HCT116 (cell line): ENCODE data around the gene TSPAN3. TPM values are rescaled to one million over a fixed set of nuclear protein-coding genes. Genes with fewer than 3 reads are reported as not detected.

ENCODE experiments used
- ATAC-seq: fragments of 200-7000 bp; cut with Tn5 transposase; 2 replicates; pipeline ENCODE4 v1.9.1; 2020; ENCODE audit warnings: mild to moderate bottlenecking, moderate library complexity
- BruUV-seq: library from RNA; stranded (reverse); fragments of 400-500 nt; replicated peaks from 2 replicates; lab custom pipeline; 2021; lab: Mats Ljungman, UMichigan
- CTCF ChIA-PET: fragments of 300-600 bp; sonication (Branson Sonifier 250); formaldehyde crosslinking; loops from one replicate; lab custom pipeline; 2021; ENCODE audit warnings: antibody characterized with exemption; lab: Charles Lee
- POLR2A ChIA-PET: fragments of 300-600, 350-600 bp; sonication (Branson Sonifier 250); formaldehyde crosslinking; loops from one replicate; lab custom pipeline; 2021; ENCODE audit warnings: antibody characterized with exemption; lab: Charles Lee
- RAD21 ChIA-PET, 2 experiments: fragments of 300-600 bp; sonication (Branson Sonifier 250); formaldehyde crosslinking; loops; one replicate each; lab custom pipeline; 2023; ENCODE audit warnings: low total read pairs in 2 of 2; ENCODE audit not compliant: uncharacterized antibody in 2 of 2, unreplicated experiment in 2 of 2, low non-redundant PET in 1 of 2; lab: Charles Lee
- DNase-seq: peaks from one replicate; pipeline ENCODE4 v3.0.0-alpha.2; 2010; ENCODE audit warnings: low read depth, low spot score
- H2AFZ ChIP-seq: fragments of 200-600 bp; shearing (Covaris generic), sonication (generic); 2 replicates; pipeline ENCODE4 v1.6.1; 2017; ENCODE audit warnings: low read depth, mixed run types, mixed read lengths, antibody characterized with exemption, low read length; ENCODE audit not compliant: poor library complexity, severe bottlenecking
- H3K27ac ChIP-seq: 2 replicates; pipeline ENCODE4 v1.5.1; 2012; ENCODE audit warnings: low read depth, low read length
- H3K27me3 ChIP-seq: fragments of 200-600 bp; sonication (generic); 2 replicates; pipeline ENCODE4 v1.6.1; 2016; ENCODE audit warnings: mixed run types, low read length, mixed read lengths; ENCODE audit not compliant: insufficient read depth
- H3K36me3 ChIP-seq, 2 experiments: fragments of 200-500 bp in 1 of 2; fragments of 200-600 bp in 1 of 2; sonication (Bioruptor generic) in 1 of 2; sonication (generic) in 1 of 2; 2 replicates each; pipeline versions ENCODE4 v1.5.1 to v1.6.1; 2014 to 2016; ENCODE audit warnings: low read length in 2 of 2, inconsistent platforms in 1 of 2, mixed read lengths in 1 of 2, mixed run types in 1 of 2; ENCODE audit not compliant: insufficient read depth in 2 of 2, control insufficient read depth in 1 of 2
- H3K4me1 ChIP-seq, 2 experiments: fragments of 200-600 bp in 1 of 2; sonication (generic) in 1 of 2; 2 replicates each; pipeline versions ENCODE4 v1.5.1 to v1.6.1; 2012 to 2017; ENCODE audit warnings: low read length in 2 of 2, inconsistent platforms in 1 of 2, mild to moderate bottlenecking in 1 of 2, mixed read lengths in 1 of 2, mixed run types in 1 of 2, moderate library complexity in 1 of 2; ENCODE audit not compliant: insufficient read depth in 2 of 2, control insufficient read depth in 1 of 2
- H3K4me2 ChIP-seq: fragments of 200-600 bp; sonication (generic); 2 replicates; pipeline ENCODE4 v1.6.1; 2017; ENCODE audit warnings: mixed run types, low read length, mixed read lengths
- H3K4me3 ChIP-seq, 2 experiments: fragments of 200-600 bp in 1 of 2; sonication (generic) in 1 of 2; replicated peaks in 1 of 2; 2 replicates each; pipeline ENCODE4 v1.5.1; 2011 to 2016; ENCODE audit warnings: low read length in 2 of 2, control low read depth in 1 of 2, low read depth in 1 of 2, mild to moderate bottlenecking in 1 of 2, mixed read lengths in 1 of 2, mixed run types in 1 of 2
- H3K79me2 ChIP-seq: fragments of 200-600 bp; sonication (generic); 2 replicates; pipeline ENCODE4 v1.6.1; 2017; ENCODE audit warnings: mild to moderate bottlenecking, mixed run types, low read length, moderate library complexity, mixed read lengths; ENCODE audit not compliant: insufficient read depth
- H3K9ac ChIP-seq: fragments of 200-600 bp; sonication (generic); 2 replicates; pipeline ENCODE4 v1.6.1; 2016; ENCODE audit warnings: low read length, mixed read lengths
- H3K9me2 ChIP-seq: fragments of 200-600 bp; sonication (generic), shearing (Covaris generic); 2 replicates; pipeline ENCODE4 v1.6.1; 2017; ENCODE audit warnings: mixed run types, mild to moderate bottlenecking, moderate library complexity; ENCODE audit not compliant: insufficient read depth
- H3K9me3 ChIP-seq, 2 experiments: fragments of 200-500 bp in 1 of 2; fragments of 200-600 bp in 1 of 2; sonication (Bioruptor generic) in 1 of 2; sonication (generic) in 1 of 2; 2 replicates each; pipeline ENCODE4 v1.6.1; 2014 to 2017; ENCODE audit warnings: low read length in 2 of 2, mixed read lengths in 2 of 2, inconsistent platforms in 1 of 2, low read depth in 1 of 2, mild to moderate bottlenecking in 1 of 2, mixed run types in 1 of 2, moderate library complexity in 1 of 2; ENCODE audit not compliant: control insufficient read depth in 1 of 2, insufficient read depth in 1 of 2
- H4K20me1 ChIP-seq: fragments of 200-600 bp; sonication (generic), shearing (Covaris generic); 2 replicates; pipeline ENCODE4 v1.6.1; 2017; ENCODE audit warnings: mixed run types, mild to moderate bottlenecking, moderate library complexity; ENCODE audit not compliant: insufficient read depth
- CEBPB ChIP-seq: IDR thresholded peaks from 2 replicates; pipeline ENCODE4 v1.6.1; 2012; ENCODE audit warnings: low read depth
- FOSL1 ChIP-seq: IDR thresholded peaks from 2 replicates; pipeline ENCODE4 v1.6.1; 2012; ENCODE audit warnings: low read depth
- JUND ChIP-seq: IDR thresholded peaks from 2 replicates; pipeline ENCODE4 v1.6.1; 2012
- POLR2AphosphoS5 ChIP-seq: IDR thresholded peaks from 2 replicates; pipeline ENCODE4 v1.6.1; 2011; ENCODE audit warnings: mild to moderate bottlenecking, low read depth, low read length, moderate library complexity
- ZNF274 ChIP-seq: fragments of 200-500 bp; sonication (Bioruptor generic); IDR thresholded peaks from 2 replicates; pipeline ENCODE4 v1.6.1; 2014; ENCODE audit warnings: mild to moderate bottlenecking, low read depth, low read length, inconsistent platforms
- intact Hi-C: fragments of 100-400 bp; cut with micrococcal nuclease; formaldehyde crosslinking; loops from 2 replicates; pipeline ENCODE4 v1.10.0; 2022
- total RNA-seq: library from RNA; stranded (reverse); gene quantifications from one replicate; pipeline ENCODE4 v1.2.1, GENCODE V29; 2021; ENCODE audit not compliant: unreplicated experiment
- TF ChIP-seq, protein P1 (sequence below): IDR thresholded peaks from 2 replicates; pipeline ENCODE4 v1.6.1; 2012

TSPAN3 gene
- total RNA-seq, 1 experiment from 2014 or later = 140 TPM

DNA sequence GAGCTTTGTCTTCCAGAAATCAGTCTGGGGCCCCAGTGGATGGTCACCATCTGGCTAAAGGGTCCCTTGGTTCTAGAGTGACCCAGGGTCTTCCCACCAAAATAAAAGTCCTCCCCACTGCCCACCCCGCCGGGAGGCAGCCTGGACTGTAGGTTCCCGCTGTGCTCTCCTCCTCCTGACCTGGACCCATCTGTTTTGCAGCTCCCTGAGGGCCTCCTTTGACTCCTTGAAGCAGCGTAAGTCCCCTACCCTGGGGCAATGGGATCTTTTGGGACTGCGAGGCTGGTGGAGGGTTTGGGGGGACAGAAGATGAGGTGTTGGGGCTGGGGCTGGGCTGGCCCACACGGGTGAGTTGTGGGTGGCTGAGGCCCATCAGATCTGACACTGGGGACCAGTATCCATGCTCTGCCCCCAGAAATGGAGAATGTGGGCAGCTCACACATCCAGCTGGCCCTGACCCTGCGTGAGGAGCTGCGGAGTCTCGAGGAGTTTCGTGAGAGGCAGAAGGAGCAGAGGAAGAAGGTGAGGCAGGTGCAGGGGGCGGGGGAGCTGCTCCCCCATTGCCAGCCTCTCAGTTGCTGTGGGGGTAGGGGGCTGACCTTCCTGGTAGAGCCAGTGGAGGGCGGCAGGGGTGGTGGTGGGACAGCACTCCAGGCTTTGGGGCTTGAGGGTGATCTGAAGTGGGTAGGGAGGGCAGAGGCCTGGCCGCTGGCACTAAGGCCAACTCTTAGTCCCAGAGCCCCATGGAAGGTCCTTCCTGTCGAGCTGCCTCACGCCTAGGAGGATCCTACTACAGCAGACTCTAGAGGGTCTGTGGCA lies 45.6 kb downstream of the TSPAN3 start:
- no peak for DNase-seq
- Histone ChIP-seq H4K20me1 (no peaks in the 10 kb centered on the region), H3K9ac (no peak overlapping the region), H3K79me2 (no peaks in the 10 kb centered on the region), H2AFZ (no peak overlapping the region), H3K27me3 (no peaks in the 10 kb centered on the region), H3K9me2 (no peaks in the 10 kb centered on the region), H3K4me3 (no peak overlapping the region), H3K9me3 (no peaks in the 10 kb centered on the region), H3K4me2 (no peak overlapping the region), H3K36me3 (no peaks in the 10 kb centered on the region), H3K4me1 (peaks cover 0 to 4% of the 10 kb centered on the region in 2 experiments; a peak in 1 of 4 replicates), H3K27ac (no peak overlapping the region)
- ChIA-PET CTCF (interaction anchor here (1.4 to 3.7 kb wide), 5 partner anchors 9 to 518 kb away, joined by 3 to 21 read pairs (median 8); no protein-coding TSS in a partner anchor), POLR2A (no interaction called here), RAD21 (interaction anchor here in 1 of 2 experiments (0.7 kb wide), 1 partner anchor 9 kb away, joined by 5 read pairs; no protein-coding TSS in a partner anchor)
- BruUV-seq = no TSS peak
- ATAC-seq = no peak
- intact Hi-C loops = loop anchor here (2.0 kb wide), 2 partner anchors 472 to 518 kb away; no protein-coding TSS in a partner anchor
- no peak for TF ChIP-seq JUND
- TF ChIP-seq CEBPB = no peak
- no peak for TF ChIP-seq ZNF274
- TF ChIP-seq FOSL1 = no peak
- TF ChIP-seq POLR2AphosphoS5 = no peak
- TF ChIP-seq, protein P1, sequence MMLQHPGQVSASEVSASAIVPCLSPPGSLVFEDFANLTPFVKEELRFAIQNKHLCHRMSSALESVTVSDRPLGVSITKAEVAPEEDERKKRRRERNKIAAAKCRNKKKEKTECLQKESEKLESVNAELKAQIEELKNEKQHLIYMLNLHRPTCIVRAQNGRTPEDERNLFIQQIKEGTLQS = no peak
